Testis (tissue), 2 donors: Measurements from ENCODE around the gene PYDC1.

Experiments
- CTCF ChIP-seq, 3 experiments: fragments of 450-650 bp in 2 of 3; fragments of 200-600 bp in 1 of 3; sonication (generic) in 1 of 3; IDR thresholded peaks; one replicate each; pipeline ENCODE4 v1.5.1; 2016 to 2019; ENCODE audit warnings: antibody characterized with exemption in 3 of 3, mild to moderate bottlenecking in 2 of 3, moderate library complexity in 1 of 3
- POLR2A ChIP-seq: fragments of 450-650 bp; IDR thresholded peaks from one replicate; pipeline ENCODE4 v1.6.1; 2017; ENCODE audit warnings: antibody characterized with exemption, mild to moderate bottlenecking, moderate library complexity

- TF ChIP-seq CTCF (IDR thresholded peaks at IDR 0.05) (no peak), POLR2A (no peak)
Measured at GRCh38 chr16:31229501-31229900, 12.6 kb upstream of the PYDC1 start.
